ENCODE data around the gene OVOL2.
"Not testable (repeated sequence)": the region's sequence is repeated elsewhere in the genome, so short reads cannot be mapped to it uniquely, and the experiment has no call there.

Gene OVOL2

GRCh38 chr20:18057101-18057993 is at the start of gene OVOL2:
OVOL2 (minus strand) TSS chr20:18057916; CDS start chr20:18057634, 282 bp downstream.
- Histone ChIP-seq H3K27ac (peak within 1 kb of the TSS; percentile 58), H3K4me1 (peaks cover 4% of the 10 kb centered on the region)

GRCh38 chr20:18103497-18103896 is 45.8 kb upstream of the OVOL2 start:
- H3K9ac ChIP-seq = no peak overlapping the region

More at GRCh38 chr20:18057101-18057993, at the start of gene OVOL2:
- peak within 1 kb of the TSS; percentile 74 for H2AFZ ChIP-seq
- peak within 1 kb of the TSS; percentile 62 for H3K4me3 ChIP-seq (ENCODE audit: low read depth, low read length)
- TF ChIP-seq CTCF (IDR thresholded peaks at IDR 0.05) = no peak
- peaks cover 3% of the 10 kb centered on the region for H3K27me3 ChIP-seq (ENCODE audit: control insufficient read depth, insufficient read depth, low read length)
- no peaks in the 10 kb centered on the region for H3K79me2 ChIP-seq
- H3K36me3 ChIP-seq (ENCODE audit: control insufficient read depth, insufficient read depth, low read length) = no peaks in the 10 kb centered on the region
- H3K9me3 ChIP-seq (ENCODE audit: control insufficient read depth, low read length) = no peaks in the 10 kb centered on the region
- H3K4me2 ChIP-seq (ENCODE audit: low read length) = peak within 1 kb of the TSS; percentile 70
- no peak within 1 kb of the TSS for H3K9ac ChIP-seq

GRCh38 chr20:18101125-18101810 is 43.6 kb upstream of the OVOL2 start:
- Histone ChIP-seq H3K27me3 (ENCODE audit: control insufficient read depth, insufficient read depth, low read length) (no peaks in the 10 kb centered on the region), H3K36me3 (ENCODE audit: control insufficient read depth, insufficient read depth, low read length) (no peaks in the 10 kb centered on the region), H3K4me1 (no peaks in the 10 kb centered on the region), H3K9ac (no peak overlapping the region), H3K9me3 (ENCODE audit: control insufficient read depth, low read length) (no peaks in the 10 kb centered on the region), H3K4me2 (ENCODE audit: low read length) (no peak overlapping the region), H3K27ac (no peak overlapping the region), H3K4me3 (ENCODE audit: low read depth, low read length) (no peak overlapping the region), H3K79me2 (no peaks in the 10 kb centered on the region), H2AFZ (no peak overlapping the region)
- no peak for TF ChIP-seq CTCF (IDR thresholded peaks at IDR 0.05)

More at GRCh38 chr20:18103497-18103896, 45.8 kb upstream of the OVOL2 start:
- no peak for TF ChIP-seq CTCF (IDR thresholded peaks at IDR 0.05)
- Histone ChIP-seq H3K79me2 (no peaks in the 10 kb centered on the region), H3K4me3 (ENCODE audit: low read depth, low read length) (no peak overlapping the region), H2AFZ (no peak overlapping the region), H3K27ac (no peak overlapping the region), H3K4me1 (no peaks in the 10 kb centered on the region), H3K9me3 (ENCODE audit: control insufficient read depth, low read length) (no peaks in the 10 kb centered on the region), H3K27me3 (ENCODE audit: control insufficient read depth, insufficient read depth, low read length) (no peaks in the 10 kb centered on the region), H3K4me2 (ENCODE audit: low read length) (no peak overlapping the region), H3K36me3 (ENCODE audit: control insufficient read depth, insufficient read depth, low read length) (no peaks in the 10 kb centered on the region)

GRCh38 chr20:18100569-18100968 is 42.9 kb upstream of the OVOL2 start:
- H2AFZ ChIP-seq; H3K9ac ChIP-seq; H3K4me3 ChIP-seq (ENCODE audit: low read depth, low read length); H3K4me1 ChIP-seq; H3K79me2 ChIP-seq; H3K27ac ChIP-seq; H3K36me3 ChIP-seq (ENCODE audit: control insufficient read depth, insufficient read depth, low read length); H3K4me2 ChIP-seq (ENCODE audit: low read length); H3K9me3 ChIP-seq (ENCODE audit: control insufficient read depth, low read length); H3K27me3 ChIP-seq (ENCODE audit: control insufficient read depth, insufficient read depth, low read length): not testable (repeated sequence)

- no peaks in the 10 kb centered on the region for H3K36me3 ChIP-seq (ENCODE audit: control insufficient read depth, insufficient read depth, low read length)
- no peaks in the 10 kb centered on the region for H3K79me2 ChIP-seq
- no peak for TF ChIP-seq CTCF (IDR thresholded peaks at IDR 0.05)
Measured at GRCh38 chr20:18094191-18094590, 36.5 kb upstream of the OVOL2 start.

More at GRCh38 chr20:18094191-18094590, 36.5 kb upstream of the OVOL2 start:
- no peaks in the 10 kb centered on the region for H3K9me3 ChIP-seq (ENCODE audit: control insufficient read depth, low read length)
- H3K4me3 ChIP-seq (ENCODE audit: low read depth, low read length) = no peak overlapping the region
- no peaks in the 10 kb centered on the region for H3K27me3 ChIP-seq (ENCODE audit: control insufficient read depth, insufficient read depth, low read length)
- H3K4me2 ChIP-seq (ENCODE audit: low read length) = no peak overlapping the region
- no peak overlapping the region for H3K9ac ChIP-seq
- H2AFZ ChIP-seq = no peak overlapping the region
- no peak overlapping the region for H3K27ac ChIP-seq
- no peaks in the 10 kb centered on the region for H3K4me1 ChIP-seq

Measured in parathyroid adenoma (tissue), 2 donors.